ENCODE measurements around the gene AR. TPM values are rescaled to one million over a fixed set of nuclear protein-coding genes. Genes with fewer than 3 reads are reported as not detected.

Gene AR
- total RNA-seq, 2 experiments from 2014 or later: not detected

GRCh38 chrX:67536564-67536963, 7.3 kb upstream of the AR start:
- H3K9me3 ChIP-seq (ENCODE audit: control insufficient read depth in 1 of 2, insufficient read depth in 1 of 2, low read length in 2 of 2): no peaks in the 10 kb centered on the region
- no peak overlapping the region for H3K27ac Mint-ChIP-seq
- no peaks in the 10 kb centered on the region for H3K9me3 Mint-ChIP-seq
- H3K36me3 ChIP-seq (ENCODE audit: insufficient read depth, low read length): no peaks in the 10 kb centered on the region
- H3K4me3 Mint-ChIP-seq: no peak overlapping the region
- POLR2A ChIA-PET: no interaction called here
- intact Hi-C loops (cut with DNase I, micrococcal nuclease): no loop called here
- no peaks in the 10 kb centered on the region for H3K27me3 ChIP-seq (ENCODE audit: control insufficient read depth in 1 of 2, insufficient read depth in 2 of 2, low read length in 2 of 2)
- no peaks in the 10 kb centered on the region for H3K4me1 Mint-ChIP-seq (ENCODE audit: low read depth)
- H3K4me3 ChIP-seq (ENCODE audit: low read length): no peak overlapping the region
- H3K27ac ChIP-seq (ENCODE audit: low read depth in 1 of 2, low read length in 2 of 2): no peak overlapping the region
- DNase-seq: no peak
- CTCF ChIA-PET: no interaction called here
- ATAC-seq (ENCODE audit: poor library complexity): no peak
- no peak for TF ChIP-seq CTCF (IDR thresholded peaks at IDR 0.05)
- H3K36me3 Mint-ChIP-seq (ENCODE audit: low read depth): no peaks in the 10 kb centered on the region
- peaks cover 10% of the 10 kb centered on the region for H3K27me3 Mint-ChIP-seq
- H3K4me1 ChIP-seq (ENCODE audit: insufficient read depth, low read length): no peaks in the 10 kb centered on the region

GRCh38 chrX:67538383-67538782, 5.4 kb upstream of the AR start:
- Mint-ChIP-seq H3K9me3 (no peaks in the 10 kb centered on the region), H3K4me1 (ENCODE audit: low read depth) (no peaks in the 10 kb centered on the region), H3K4me3 (no peak overlapping the region), H3K36me3 (ENCODE audit: low read depth) (no peaks in the 10 kb centered on the region), H3K27me3 (peaks cover 10% of the 10 kb centered on the region), H3K27ac (no peak overlapping the region)
- no peaks in the 10 kb centered on the region for H3K4me1 ChIP-seq (ENCODE audit: insufficient read depth, low read length)
- no peak for TF ChIP-seq CTCF (IDR thresholded peaks at IDR 0.05)
- ChIA-PET POLR2A (no interaction called here), CTCF (no interaction called here)
- H3K9me3 ChIP-seq (ENCODE audit: control insufficient read depth in 1 of 2, insufficient read depth in 1 of 2, low read length in 2 of 2): no peaks in the 10 kb centered on the region
- no peak for DNase-seq
- H3K4me3 ChIP-seq (ENCODE audit: low read length): no peak overlapping the region
- H3K27me3 ChIP-seq (ENCODE audit: control insufficient read depth in 1 of 2, insufficient read depth in 2 of 2, low read length in 2 of 2): peaks cover 0 to 3% of the 10 kb centered on the region in 2 experiments
- H3K36me3 ChIP-seq (ENCODE audit: insufficient read depth, low read length): no peaks in the 10 kb centered on the region
- H3K27ac ChIP-seq (ENCODE audit: low read depth in 1 of 2, low read length in 2 of 2): no peak overlapping the region
- no peak for ATAC-seq (ENCODE audit: poor library complexity)
- intact Hi-C loops (cut with DNase I, micrococcal nuclease): no loop called here

- H3K36me3 ChIP-seq (ENCODE audit: insufficient read depth, low read length): no peaks in the 10 kb centered on the region
- H3K27ac ChIP-seq (ENCODE audit: low read depth in 1 of 2, low read length in 2 of 2): no peak overlapping the region
- CTCF ChIA-PET: no interaction called here
- no peak overlapping the region for H3K4me3 Mint-ChIP-seq
- POLR2A ChIA-PET: no interaction called here
- ATAC-seq (ENCODE audit: poor library complexity) (no peak), DNase-seq (no peak)
- no peaks in the 10 kb centered on the region for H3K4me1 Mint-ChIP-seq (ENCODE audit: low read depth)
- no peaks in the 10 kb centered on the region for H3K4me1 ChIP-seq (ENCODE audit: insufficient read depth, low read length)
- no peak overlapping the region for H3K4me3 ChIP-seq (ENCODE audit: low read length)
- no peaks in the 10 kb centered on the region for H3K36me3 Mint-ChIP-seq (ENCODE audit: low read depth)
- peaks cover 0 to 13% of the 10 kb centered on the region in 2 experiments for H3K9me3 ChIP-seq (ENCODE audit: control insufficient read depth in 1 of 2, insufficient read depth in 1 of 2, low read length in 2 of 2)
- no peak for TF ChIP-seq CTCF (IDR thresholded peaks at IDR 0.05)
- H3K27me3 Mint-ChIP-seq: peaks cover 29% of the 10 kb centered on the region
- H3K9me3 Mint-ChIP-seq: no peaks in the 10 kb centered on the region
- peaks cover 21 to 23% of the 10 kb centered on the region in 2 experiments for H3K27me3 ChIP-seq (ENCODE audit: control insufficient read depth in 1 of 2, insufficient read depth in 2 of 2, low read length in 2 of 2)
- no peak overlapping the region for H3K27ac Mint-ChIP-seq
- intact Hi-C loops (cut with DNase I, micrococcal nuclease): no loop called here
Observed at GRCh38 chrX:67544281-67545035, 637 bp downstream of the AR start.

All from CD4-positive, alpha-beta T cell (primary cell).